Jurkat, Clone E6-1 (cell line): ENCODE measurements around the gene RTN4.

Experiments used
- DNase-seq: peaks from one replicate; pipeline ENCODE4 v3.0.0-alpha.2; 2011; ENCODE audit warnings: low read depth, low spot score
- H3K4me3 ChIP-seq: 2 replicates; pipeline ENCODE4 v1.5.1; 2011; ENCODE audit warnings: mild to moderate bottlenecking, low read length, control low read depth, moderate library complexity

Gene RTN4

DNA sequence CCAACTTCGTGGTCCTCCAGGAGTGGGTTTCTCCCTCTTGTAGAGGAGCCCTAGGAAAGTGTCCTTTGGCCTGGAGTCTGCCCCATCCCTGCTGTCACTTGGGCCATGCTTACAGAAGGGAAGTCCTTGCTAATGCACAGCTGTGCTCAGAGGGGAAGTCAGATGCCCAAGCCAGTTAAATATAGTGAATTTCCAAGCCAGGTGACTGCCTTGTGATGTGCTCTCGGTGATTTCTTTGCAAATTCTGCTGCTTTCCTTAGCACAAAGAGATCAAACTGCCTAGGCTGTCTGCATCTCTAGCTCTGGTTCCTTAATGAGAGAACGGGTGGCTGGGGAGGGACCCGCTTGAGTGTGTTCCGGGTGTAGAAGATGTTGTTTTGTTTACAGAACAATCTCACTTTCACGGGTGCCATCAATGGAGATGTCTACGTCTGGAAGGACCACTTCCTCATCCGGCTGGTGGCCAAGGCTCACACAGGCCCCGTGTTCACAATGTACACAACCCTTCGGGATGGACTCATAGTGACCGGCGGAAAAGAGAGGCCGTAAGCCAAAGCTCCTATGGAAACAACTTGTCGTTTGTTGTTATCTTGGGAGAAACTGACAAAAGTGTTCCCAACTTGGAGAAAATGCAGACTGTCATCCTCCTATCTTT is 91.4 kb downstream of the RTN4 start:
- no peak overlapping the region for H3K4me3 ChIP-seq
- DNase-seq = no peak

DNA sequence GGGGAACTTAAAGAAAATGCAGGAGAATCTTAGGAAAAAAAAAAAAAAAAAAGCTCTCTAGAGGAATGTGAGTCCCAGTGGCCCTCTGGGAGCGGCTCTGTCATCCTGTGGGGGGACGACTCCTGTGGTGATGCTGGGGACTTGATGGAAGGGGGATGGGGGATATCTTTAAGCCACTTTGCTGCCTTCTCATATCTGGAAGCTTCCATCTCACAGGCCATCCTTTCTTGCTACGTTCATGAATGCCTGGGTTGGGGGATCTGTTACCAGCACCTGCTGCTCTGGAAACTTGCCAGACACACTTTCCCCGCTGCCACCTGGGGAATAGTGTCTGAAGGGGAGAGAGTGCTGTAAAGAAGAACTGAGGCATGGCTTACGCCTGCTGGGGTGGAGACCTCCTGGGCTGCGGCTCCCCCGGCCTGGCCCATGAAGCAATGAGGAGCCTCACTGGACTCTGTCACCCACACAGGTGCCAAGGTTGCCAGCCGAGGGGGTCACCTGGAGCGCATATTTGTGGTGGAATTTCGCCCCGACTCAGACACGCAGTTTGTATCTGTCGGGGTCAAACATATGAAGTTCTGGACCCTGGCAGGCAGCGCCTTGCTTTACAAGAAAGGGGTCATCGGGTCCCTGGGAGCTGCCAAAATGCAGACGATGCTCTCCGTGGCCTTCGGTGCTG is 92.8 kb downstream of the RTN4 start:
- no peak for DNase-seq
- H3K4me3 ChIP-seq = no peak overlapping the region

DNA sequence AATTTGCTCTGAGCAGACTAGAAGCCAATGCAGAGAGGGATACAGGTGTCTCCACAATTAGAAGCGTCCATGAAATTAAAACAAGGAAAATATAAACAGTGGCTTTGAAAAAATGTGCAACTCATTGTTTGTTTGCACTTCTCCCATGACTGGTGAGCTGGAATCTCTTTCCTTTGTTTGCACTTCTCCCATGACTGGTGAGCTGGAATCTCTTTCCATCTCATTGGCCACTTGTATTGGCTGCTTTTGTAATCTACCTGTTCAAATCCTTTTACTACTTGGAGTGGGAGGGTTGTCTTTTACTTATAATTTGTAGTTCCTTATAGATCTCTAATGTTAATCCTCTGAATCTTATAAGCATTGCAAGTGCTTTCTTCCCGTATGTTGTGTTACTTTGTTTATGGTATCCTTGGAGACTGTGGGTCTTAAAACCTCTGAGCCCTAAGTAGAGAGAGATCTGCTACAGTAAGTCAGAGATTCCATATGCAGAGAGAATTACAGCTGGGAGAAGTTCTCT is 94.1 kb downstream of the RTN4 start:
- DNase-seq = no peak

DNA sequence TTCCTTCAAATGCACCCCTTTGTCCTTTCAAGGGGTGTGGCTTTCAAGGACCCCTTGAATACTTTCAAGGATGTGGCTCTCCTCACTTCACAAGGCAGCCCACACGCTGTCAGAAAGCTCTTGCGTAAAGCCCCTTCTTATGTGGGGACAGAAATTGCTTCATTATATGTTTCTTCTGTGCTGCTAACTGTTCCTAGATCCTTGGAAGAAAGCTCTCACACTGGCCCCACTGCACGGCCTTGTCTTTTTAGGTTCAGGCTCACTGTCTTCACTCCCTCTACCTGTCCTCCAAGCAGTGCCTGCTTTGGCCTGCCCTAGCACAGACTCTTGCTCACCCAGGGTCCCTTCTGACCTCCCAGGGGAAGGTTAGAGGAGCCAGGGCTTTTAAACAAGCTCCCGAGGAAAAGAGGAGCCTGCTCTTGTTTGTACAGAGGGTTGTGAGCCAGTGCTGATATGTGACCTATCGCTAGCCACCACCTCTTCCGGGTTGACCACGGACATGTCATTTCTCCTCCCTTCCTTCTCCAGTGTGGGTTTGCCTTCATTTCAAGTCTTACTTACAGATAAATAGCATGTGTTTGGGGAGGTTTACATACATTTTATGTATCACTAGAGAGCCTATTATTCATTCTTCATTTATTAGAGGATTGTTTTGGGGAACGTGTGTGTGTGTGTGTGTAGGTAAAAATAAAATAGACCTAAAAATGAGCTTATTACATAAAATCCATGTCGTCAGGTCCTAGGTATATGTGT is 94.7 kb downstream of the RTN4 start:
- DNase-seq = no peak
- H3K4me3 ChIP-seq = no peak overlapping the region

More for the DNA sequence above, 94.1 kb downstream of the RTN4 start:
- H3K4me3 ChIP-seq = no peak overlapping the region

DNA sequence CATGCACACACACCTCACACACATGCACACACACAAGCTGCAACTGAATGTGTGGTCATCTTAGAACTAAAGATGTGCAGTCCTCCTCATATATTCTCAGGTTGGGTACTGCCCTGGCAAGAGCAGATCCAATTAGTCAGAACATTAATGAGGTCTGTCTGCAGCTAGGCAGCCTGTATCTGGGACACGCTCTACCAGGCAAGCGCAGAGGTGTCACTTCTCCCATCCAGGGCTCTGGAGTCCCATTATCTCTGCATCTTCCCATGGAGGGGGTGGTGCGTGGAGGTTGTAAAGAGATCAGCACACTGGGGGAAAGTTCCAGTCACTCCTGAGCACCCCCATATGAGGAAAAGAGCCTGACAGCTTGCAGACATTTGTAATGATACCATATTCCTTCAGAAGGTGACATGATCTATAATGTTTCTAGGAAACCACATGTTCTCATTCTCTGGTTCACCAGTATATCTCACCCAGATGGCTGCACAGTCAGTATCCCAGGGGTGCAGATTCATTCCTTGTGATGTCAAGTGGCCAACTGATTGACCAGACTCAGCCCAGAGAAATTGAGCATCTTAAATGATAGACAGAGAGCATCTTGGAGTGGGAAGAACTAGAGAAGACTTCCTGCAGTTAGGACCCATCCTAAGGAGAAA is 95.4 kb downstream of the RTN4 start:
- no peak overlapping the region for H3K4me3 ChIP-seq
- DNase-seq = no peak

DNA sequence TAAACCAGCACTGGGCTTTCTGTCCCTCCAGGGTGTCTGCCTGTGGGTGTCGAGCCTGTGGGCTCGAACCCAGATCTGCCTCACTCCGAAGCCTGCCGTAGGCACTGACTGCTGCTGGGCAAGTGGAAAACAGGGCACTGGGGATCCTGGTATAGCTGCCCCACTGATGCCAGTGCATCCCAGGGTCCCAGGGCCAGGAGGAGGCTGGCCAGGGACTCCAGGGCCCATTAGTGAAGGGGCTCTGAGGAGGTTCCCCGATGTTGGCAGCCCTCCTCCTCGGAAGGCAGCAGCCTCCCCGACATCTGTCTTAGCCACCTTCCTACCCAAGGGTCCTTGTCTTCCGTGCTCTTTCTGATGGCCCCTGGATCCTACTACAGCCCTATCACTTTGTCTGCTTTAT is 96.1 kb downstream of the RTN4 start:
- DNase-seq = no peak

DNA sequence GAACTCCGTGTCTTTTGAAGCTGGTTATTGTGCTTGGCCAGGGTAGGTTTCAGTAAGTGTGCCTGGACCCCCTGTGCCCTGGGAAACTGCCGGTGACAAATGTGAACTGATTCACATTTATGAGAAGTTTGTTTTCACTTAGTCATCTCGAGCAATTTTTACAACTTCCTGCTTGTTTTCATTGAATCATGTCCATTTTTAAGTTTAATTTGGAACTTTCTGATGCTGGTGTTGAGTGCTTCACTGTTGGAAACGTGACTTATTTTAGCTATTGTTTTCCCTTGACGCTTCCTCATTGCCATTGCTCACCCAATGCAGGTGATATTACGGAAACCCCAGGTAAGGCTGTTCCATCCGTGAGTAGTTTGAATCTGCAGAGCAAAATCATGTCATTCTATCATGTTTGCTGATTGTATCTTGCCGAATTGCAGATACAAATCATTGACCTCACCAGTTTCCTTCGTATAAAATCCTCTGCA is 97.2 kb downstream of the RTN4 start:
- no peak for DNase-seq
- no peak overlapping the region for H3K4me3 ChIP-seq

More for the DNA sequence above, 96.1 kb downstream of the RTN4 start:
- no peak overlapping the region for H3K4me3 ChIP-seq

DNA sequence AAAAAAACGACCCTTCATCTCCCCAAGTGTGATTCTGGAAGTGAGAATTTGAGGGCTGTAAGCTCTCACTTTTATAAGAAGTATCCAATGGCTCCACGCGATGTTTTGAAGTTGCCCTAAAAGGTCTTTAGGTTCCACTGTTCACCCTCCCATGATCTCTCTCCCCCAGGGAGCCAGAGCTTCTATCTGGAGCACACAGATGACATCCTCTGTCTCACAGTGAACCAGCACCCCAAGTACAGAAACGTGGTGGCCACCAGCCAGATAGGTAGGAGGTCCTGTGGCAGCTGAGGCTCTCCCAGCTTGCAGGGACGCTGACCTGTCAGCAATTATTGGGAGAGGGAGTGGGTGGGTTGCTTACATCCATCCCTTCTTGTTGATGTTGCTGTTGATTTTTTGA is 97.8 kb downstream of the RTN4 start:
- no peak overlapping the region for H3K4me3 ChIP-seq
- no peak for DNase-seq

DNA sequence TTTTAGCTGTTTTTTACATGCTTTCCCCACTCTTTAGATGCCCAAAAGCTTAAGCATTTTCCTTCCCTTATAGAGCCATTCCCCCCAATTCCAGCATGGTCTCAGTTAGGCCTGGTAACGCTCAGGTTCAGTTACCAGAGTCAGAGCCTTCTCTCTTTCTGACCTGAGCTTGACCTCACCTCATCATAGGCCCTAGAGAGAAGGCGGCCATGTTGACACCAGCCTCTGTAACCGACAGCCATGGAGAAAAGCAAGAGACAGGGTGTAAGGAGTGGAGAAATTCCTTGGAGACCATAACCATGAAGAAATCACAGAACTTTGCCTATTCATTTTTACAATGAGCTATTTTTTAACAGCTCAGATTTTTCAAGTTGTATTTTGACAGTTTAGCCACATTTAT is 99.4 kb downstream of the RTN4 start:
- no peak overlapping the region for H3K4me3 ChIP-seq
- DNase-seq = no peak

DNA sequence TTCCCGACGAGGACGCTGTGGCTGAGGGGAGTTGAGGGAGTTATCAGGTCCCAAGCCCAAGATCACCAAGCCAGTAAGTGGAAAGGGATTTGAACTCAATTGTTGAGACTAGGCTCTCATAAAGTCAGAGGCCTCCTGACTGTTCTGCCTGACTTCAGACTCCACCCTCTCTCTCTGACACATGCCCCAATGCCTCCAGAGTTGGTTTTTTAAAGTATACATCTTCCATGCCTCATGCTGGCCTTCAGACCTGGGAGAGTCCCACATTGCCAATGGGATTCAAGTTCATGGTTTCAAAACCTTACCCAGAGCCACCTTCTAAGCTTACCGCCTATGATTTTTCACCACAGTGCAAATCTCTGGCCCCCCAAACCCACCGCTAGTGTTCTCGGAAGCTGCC is 100.8 kb downstream of the RTN4 start:
- no peak overlapping the region for H3K4me3 ChIP-seq
- DNase-seq = no peak

DNA sequence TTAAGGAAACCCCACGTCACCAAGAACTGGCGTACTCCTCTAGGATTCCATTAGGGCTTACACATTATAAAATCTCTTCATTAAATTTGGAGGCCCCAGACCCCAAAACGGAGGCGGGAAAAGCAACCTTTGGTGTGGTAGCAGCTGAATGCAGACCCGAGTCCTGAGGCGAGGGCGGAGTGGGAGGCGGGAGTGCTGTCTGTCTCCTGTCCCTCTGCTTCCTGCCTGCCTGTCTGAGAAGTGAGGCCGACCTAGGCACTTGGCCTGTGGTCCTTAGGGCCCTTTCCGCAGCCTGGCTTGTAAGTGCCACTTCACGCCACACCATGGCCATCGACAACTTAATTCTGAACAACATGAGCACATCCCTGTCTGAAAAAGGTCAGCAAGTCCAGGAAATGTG is 102.1 kb downstream of the RTN4 start:
- H3K4me3 ChIP-seq = no peak overlapping the region
- DNase-seq = no peak

DNA sequence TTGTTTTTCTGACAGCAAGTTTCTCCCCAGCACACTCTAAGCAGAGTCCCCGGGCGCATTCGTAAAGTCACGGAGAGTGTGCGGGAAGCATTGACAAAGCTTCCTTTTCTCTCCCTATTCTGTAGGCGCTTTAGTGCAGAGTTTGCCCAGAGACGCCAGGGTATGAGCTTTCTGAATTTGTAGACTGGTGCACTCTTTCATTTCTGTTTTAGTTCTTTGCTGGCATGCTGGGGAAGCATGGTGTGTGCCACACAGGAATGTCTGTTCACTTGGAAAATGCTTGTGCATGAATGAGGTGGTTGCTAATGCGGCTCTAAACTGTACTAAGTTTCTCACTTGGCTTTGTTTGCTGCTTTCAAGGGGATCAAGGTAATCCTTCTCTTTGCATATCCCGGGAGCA is 102.6 kb downstream of the RTN4 start:
- H3K4me3 ChIP-seq = no peak overlapping the region
- no peak for DNase-seq

DNA sequence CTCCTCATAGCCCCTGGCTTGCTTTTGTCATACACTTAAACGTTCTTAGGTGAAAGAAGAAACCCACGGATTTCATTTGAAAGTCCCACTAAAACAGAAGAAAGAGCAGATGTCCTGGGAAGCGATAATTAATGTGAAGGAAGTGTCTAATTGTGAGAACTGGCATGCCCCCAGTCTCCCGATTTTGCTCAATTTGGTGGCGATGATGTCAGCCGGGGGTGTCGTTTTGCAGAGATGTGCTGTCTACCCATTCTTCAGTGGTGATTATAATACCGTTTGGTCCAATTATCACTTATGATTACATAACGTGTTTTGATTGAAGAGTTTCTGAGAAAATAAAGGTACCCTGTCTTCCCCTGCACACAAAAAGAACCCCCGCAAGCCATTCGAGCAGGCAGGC is 103.1 kb downstream of the RTN4 start:
- H3K4me3 ChIP-seq = no peak overlapping the region

DNA sequence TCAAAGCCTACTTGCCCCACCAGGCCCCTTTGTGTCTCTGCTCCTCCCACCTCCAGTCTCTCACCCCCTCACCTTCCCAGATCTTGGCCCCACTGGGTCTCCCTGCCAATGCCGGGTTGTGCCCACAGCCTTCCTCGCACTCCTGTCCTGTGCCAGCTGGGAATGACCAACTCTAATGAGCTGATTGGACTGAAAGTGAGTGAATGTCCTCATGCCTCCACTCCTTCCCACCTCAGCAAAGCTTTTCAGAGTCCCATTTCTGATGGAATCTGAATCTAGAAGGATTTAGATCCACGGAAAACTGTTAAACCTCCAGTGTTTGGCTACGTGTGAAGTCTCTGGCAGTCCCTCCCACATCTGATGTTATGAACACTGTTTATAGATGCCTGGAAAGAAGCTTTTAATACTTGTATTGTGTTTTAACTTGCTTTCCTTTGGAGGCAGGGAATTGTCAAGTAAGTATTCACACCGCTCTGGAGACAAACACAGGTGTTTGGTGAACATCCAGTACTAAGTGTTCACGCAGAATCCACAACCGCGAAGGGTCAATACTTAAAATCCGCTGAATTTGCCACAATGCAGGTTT is 103.9 kb downstream of the RTN4 start:
- DNase-seq = no peak

More for the DNA sequence above, 103.1 kb downstream of the RTN4 start:
- DNase-seq = no peak

DNA sequence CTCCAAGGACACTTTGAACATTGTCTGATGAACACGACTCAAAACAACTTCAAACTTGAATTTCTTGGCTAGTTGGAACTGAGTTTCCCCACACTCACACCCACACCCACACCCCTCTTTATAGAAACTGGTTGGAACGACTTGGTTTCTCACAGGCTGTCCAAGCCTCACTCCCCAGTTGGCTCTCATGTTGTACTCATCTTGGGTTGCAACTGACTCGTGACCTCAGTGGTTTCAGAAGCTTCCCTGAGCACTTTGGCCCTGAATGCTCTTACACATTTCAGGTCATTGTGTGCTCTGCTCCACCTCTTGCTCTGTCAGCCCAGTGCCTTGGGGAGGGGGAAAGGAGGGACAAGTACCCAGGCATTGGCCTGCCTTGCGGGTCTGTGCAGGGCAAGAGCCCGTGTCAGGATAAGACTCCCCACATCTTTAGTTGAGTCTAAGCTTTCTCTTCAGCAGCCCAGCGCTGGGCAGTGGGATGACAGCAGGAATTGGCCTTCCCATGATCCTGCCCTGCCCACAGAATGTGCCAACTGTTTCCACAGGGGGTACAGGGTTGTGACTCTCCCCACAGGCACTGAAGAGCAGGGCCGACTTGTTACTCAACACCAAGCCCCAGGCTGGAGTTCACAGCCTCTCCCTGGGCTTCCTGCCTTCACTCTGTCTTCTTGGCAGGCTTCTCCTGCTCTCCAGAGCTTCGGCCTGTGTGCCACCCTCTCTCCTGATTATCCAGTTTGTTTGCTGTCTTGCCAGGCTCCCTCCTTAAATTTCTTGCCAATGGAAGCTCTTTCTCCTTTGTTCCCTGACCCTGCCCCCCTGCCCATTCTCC is 104.6 kb downstream of the RTN4 start:
- DNase-seq = no peak
- H3K4me3 ChIP-seq = no peak overlapping the region

More for the DNA sequence above, 103.9 kb downstream of the RTN4 start:
- H3K4me3 ChIP-seq = no peak overlapping the region

DNA sequence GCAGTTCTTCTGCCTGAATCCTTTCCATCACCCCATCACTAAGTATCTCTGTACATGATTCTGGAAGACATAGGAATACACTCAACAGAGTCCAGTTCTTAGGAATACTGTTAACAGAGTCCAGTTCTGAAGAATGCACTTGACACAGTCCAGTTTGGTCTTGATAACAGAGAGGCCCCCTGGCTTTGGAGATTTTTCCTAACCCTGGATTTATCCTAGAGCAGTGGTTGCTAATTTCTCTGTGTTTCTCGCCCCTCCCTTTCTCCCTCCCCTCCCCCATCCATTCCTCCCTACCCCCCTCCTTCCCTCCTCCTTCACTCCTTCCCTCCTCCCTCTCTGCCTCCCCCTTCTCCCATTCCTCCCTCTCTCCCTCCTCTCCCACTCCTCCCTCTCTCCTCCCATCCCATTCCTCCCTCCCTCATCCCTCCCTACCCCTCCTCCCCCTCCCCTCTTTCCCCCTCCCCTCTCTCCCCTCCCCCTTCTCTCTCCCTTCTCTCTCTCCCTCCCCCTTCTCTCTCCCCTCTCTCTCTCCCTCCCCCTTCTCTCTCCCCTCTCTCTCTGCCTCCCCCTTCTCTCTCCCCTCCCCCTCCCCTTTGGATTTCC is 105.4 kb downstream of the RTN4 start:
- no peak overlapping the region for H3K4me3 ChIP-seq
- DNase-seq = no peak

DNA sequence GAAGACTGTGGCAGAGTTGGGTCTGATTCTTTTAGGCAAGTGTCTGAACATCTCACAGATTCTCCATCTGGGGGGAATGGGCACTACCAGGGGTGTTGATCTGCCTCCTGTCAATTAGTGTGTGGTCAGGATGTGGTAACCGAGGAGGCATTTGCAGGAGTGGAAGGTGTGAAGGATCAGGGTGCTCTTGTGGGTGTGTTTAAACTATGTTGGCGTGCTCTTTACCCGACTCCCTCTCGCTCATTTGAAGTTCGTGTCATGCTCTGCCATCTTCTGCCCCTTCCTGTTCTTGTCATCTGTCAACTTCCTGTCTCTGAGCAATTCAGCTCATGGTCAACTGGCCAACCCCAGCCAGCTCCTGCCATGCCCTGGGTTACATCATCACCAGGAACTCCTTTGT is 107.9 kb downstream of the RTN4 start:
- DNase-seq = peak; percentile 88
- no peak overlapping the region for H3K4me3 ChIP-seq
